Mesothelial cell of epicardium (in vitro differentiated cells): Measurements from ENCODE around the gene NCBP3. TPM values are rescaled to one million over a fixed set of nuclear protein-coding genes. Genes with fewer than 3 reads are reported as not detected.

Experiments used
- DNase-seq, 2 experiments: peaks; one replicate each; pipeline ENCODE4 v3.0.0; 2021; ENCODE audit warnings: low spot score in 2 of 2; ENCODE audit not compliant: unreplicated experiment in 2 of 2
- H3K27ac Mint-ChIP-seq: 2 replicates; pipeline ENCODE4 v1.8.0; 2021; ENCODE audit warnings: mixed read lengths
- H3K27me3 Mint-ChIP-seq: 2 replicates; pipeline ENCODE4 v1.8.0; 2021; ENCODE audit warnings: low read depth, mixed read lengths
- H3K36me3 Mint-ChIP-seq: 2 replicates; pipeline ENCODE4 v1.8.0; 2021; ENCODE audit warnings: mixed read lengths
- H3K4me1 Mint-ChIP-seq: 2 replicates; pipeline ENCODE4 v1.8.0; 2021; ENCODE audit warnings: mixed read lengths
- H3K4me3 Mint-ChIP-seq: 2 replicates; pipeline ENCODE4 v1.8.0; 2021; ENCODE audit warnings: mild to moderate bottlenecking, moderate library complexity, mixed read lengths
- H3K9me3 Mint-ChIP-seq: 2 replicates; pipeline ENCODE4 v1.8.0; 2021; ENCODE audit warnings: mixed read lengths
- CTCF ChIP-seq: fragments of 200-600 bp; sonication (generic); IDR thresholded peaks from one replicate; pipeline ENCODE4 v1.5.0; 2021; ENCODE audit warnings: antibody characterized with exemption; ENCODE audit not compliant: unreplicated experiment
- total RNA-seq: library from RNA; stranded (reverse); gene quantifications from 3 replicates; pipeline ENCODE4 v1.2.1, GENCODE V29; 2021

Gene NCBP3
- total RNA-seq, 1 donor from 2014 or later: 97.0 TPM

- H3K4me3 Mint-ChIP-seq: no peak overlapping the region
- DNase-seq: no peak
- H3K9me3 Mint-ChIP-seq: no peaks in the 10 kb centered on the region
- H3K27ac Mint-ChIP-seq: peak overlapping the region; percentile 72
- H3K4me1 Mint-ChIP-seq: peaks cover 10% of the 10 kb centered on the region
- TF ChIP-seq CTCF: no peak
- H3K36me3 Mint-ChIP-seq: peaks cover 8% of the 10 kb centered on the region
- H3K27me3 Mint-ChIP-seq: no peaks in the 10 kb centered on the region
Observed at GRCh38 chr17:3879591-3880417, 33.8 kb upstream of the NCBP3 start.

GRCh38 chr17:3879186-3879585 is 33.1 kb upstream of the NCBP3 start:
- no peak overlapping the region for H3K4me3 Mint-ChIP-seq

GRCh38 chr17:3877220-3877619 is 31.2 kb upstream of the NCBP3 start:
- TF ChIP-seq CTCF: no peak
- H3K27me3 Mint-ChIP-seq: no peaks in the 10 kb centered on the region
- H3K27ac Mint-ChIP-seq: no peak overlapping the region
- H3K9me3 Mint-ChIP-seq: no peaks in the 10 kb centered on the region
- peaks cover 10% of the 10 kb centered on the region for H3K4me1 Mint-ChIP-seq
- peaks cover 13% of the 10 kb centered on the region for H3K36me3 Mint-ChIP-seq
- no peak overlapping the region for H3K4me3 Mint-ChIP-seq
- DNase-seq: no peak

More at GRCh38 chr17:3879186-3879585, 33.1 kb upstream of the NCBP3 start:
- peaks cover 8% of the 10 kb centered on the region for H3K36me3 Mint-ChIP-seq
- TF ChIP-seq CTCF: no peak
- peak overlapping the region; percentile 6 for H3K27ac Mint-ChIP-seq
- peaks cover 10% of the 10 kb centered on the region for H3K4me1 Mint-ChIP-seq
- no peaks in the 10 kb centered on the region for H3K9me3 Mint-ChIP-seq
- DNase-seq: no peak
- no peaks in the 10 kb centered on the region for H3K27me3 Mint-ChIP-seq

GRCh38 chr17:3875317-3875716 is 29.3 kb upstream of the NCBP3 start:
- peaks cover 12% of the 10 kb centered on the region for H3K4me1 Mint-ChIP-seq
- no peaks in the 10 kb centered on the region for H3K27me3 Mint-ChIP-seq
- no peak overlapping the region for H3K27ac Mint-ChIP-seq
- no peak for TF ChIP-seq CTCF
- no peak overlapping the region for H3K4me3 Mint-ChIP-seq
- peaks cover 18% of the 10 kb centered on the region for H3K36me3 Mint-ChIP-seq
- no peak for DNase-seq
- no peaks in the 10 kb centered on the region for H3K9me3 Mint-ChIP-seq

- Mint-ChIP-seq H3K27ac (no peak overlapping the region), H3K4me3 (no peak overlapping the region), H3K4me1 (peaks cover 2% of the 10 kb centered on the region), H3K36me3 (peaks cover 20% of the 10 kb centered on the region), H3K9me3 (no peaks in the 10 kb centered on the region), H3K27me3 (no peaks in the 10 kb centered on the region)
- no peak for TF ChIP-seq CTCF
- no peak for DNase-seq
Observed at GRCh38 chr17:3873862-3874261, 27.8 kb upstream of the NCBP3 start.
